H9 (cell line): ENCODE data around the gene CA11. TPM values are rescaled to one million over a fixed set of nuclear protein-coding genes. Genes with fewer than 3 reads are reported as not detected.
A peak's percentile ranks its signal among the peaks of the same experiment; 100 is the strongest.

Experiments used
- DNase-seq: peaks from one replicate; pipeline ENCODE4 v3.0.0-alpha.2; 2017
- H2AFZ ChIP-seq: one replicate; pipeline ENCODE4 v1.6.1; 2013; ENCODE audit warnings: mild to moderate bottlenecking, low read length, control low read depth, moderate library complexity
- H2AK5ac ChIP-seq: 2 replicates; pipeline ENCODE4 v1.6.1; 2013; ENCODE audit warnings: low read length, control low read depth, mixed read lengths; ENCODE audit not compliant: insufficient read length
- H2BK120ac ChIP-seq: one replicate; pipeline ENCODE4 v1.6.1; 2013; ENCODE audit warnings: low read depth, mild to moderate bottlenecking, low read length, control low read depth, inconsistent platforms; ENCODE audit not compliant: poor library complexity, severe bottlenecking
- H2BK12ac ChIP-seq: 2 replicates; pipeline ENCODE4 v1.6.1; 2013; ENCODE audit warnings: low read length, control low read depth, mixed read lengths, low read depth; ENCODE audit not compliant: insufficient read length
- H2BK15ac ChIP-seq: 2 replicates; pipeline ENCODE4 v1.6.1; 2013; ENCODE audit warnings: low read depth, low read length, control low read depth
- H2BK20ac ChIP-seq: one replicate; pipeline ENCODE4 v1.6.1; 2013; ENCODE audit warnings: low read depth, mild to moderate bottlenecking, low read length, control low read depth, inconsistent platforms; ENCODE audit not compliant: poor library complexity, severe bottlenecking
- H2BK5ac ChIP-seq: 2 replicates; pipeline ENCODE4 v1.6.1; 2013; ENCODE audit warnings: low read length, control low read depth, mixed read lengths; ENCODE audit not compliant: insufficient read length
- H3K14ac ChIP-seq: 2 replicates; pipeline ENCODE4 v1.6.1; 2013; ENCODE audit warnings: low read length, control low read depth; ENCODE audit not compliant: insufficient read depth
- H3K18ac ChIP-seq: 2 replicates; pipeline ENCODE4 v1.6.1; 2013; ENCODE audit warnings: low read depth, mild to moderate bottlenecking, mixed read lengths, low read length, control low read depth; ENCODE audit not compliant: insufficient read length
- H3K23ac ChIP-seq: 2 replicates; pipeline ENCODE4 v1.6.1; 2013; ENCODE audit warnings: low read length, control low read depth, mixed read lengths, low read depth; ENCODE audit not compliant: insufficient read length
- H3K23me2 ChIP-seq: 2 replicates; pipeline ENCODE4 v1.6.1; 2013; ENCODE audit warnings: low read depth, mild to moderate bottlenecking, mixed read lengths, low read length, control low read depth; ENCODE audit not compliant: insufficient read length, poor library complexity, severe bottlenecking
- H3K27ac ChIP-seq: 2 replicates; pipeline ENCODE4 v1.5.1; 2013; ENCODE audit warnings: low read length, control low read depth, mixed read lengths, low read depth; ENCODE audit not compliant: insufficient read length
- H3K27me3 ChIP-seq: 2 replicates; pipeline ENCODE4 v1.6.1; 2013; ENCODE audit warnings: low read length, control low read depth, inconsistent platforms; ENCODE audit not compliant: insufficient read depth
- H3K4ac ChIP-seq: 2 replicates; pipeline ENCODE4 v1.6.1; 2013; ENCODE audit warnings: low read depth, mild to moderate bottlenecking, control low read depth, inconsistent platforms, low read length, moderate library complexity
- H3K4me1 ChIP-seq: 2 replicates; pipeline ENCODE4 v1.6.1; 2013; ENCODE audit warnings: low read length, control low read depth, inconsistent platforms; ENCODE audit not compliant: insufficient read depth
- H3K4me2 ChIP-seq: 2 replicates; pipeline ENCODE4 v1.6.1; 2013; ENCODE audit warnings: low read length, control low read depth, mixed read lengths; ENCODE audit not compliant: insufficient read length, insufficient read depth
- H3K56ac ChIP-seq: 2 replicates; pipeline ENCODE4 v1.6.1; 2013; ENCODE audit warnings: low read depth, mild to moderate bottlenecking, mixed read lengths, low read length, control low read depth; ENCODE audit not compliant: insufficient read length
- H3K79me1 ChIP-seq: 2 replicates; pipeline ENCODE4 v1.6.1; 2013; ENCODE audit warnings: low read depth, mild to moderate bottlenecking, moderate library complexity, low read length, control low read depth, inconsistent platforms; ENCODE audit not compliant: insufficient read depth, poor library complexity, severe bottlenecking
- H3K79me2 ChIP-seq: 2 replicates; pipeline ENCODE4 v1.6.1; 2013; ENCODE audit warnings: low read length, control low read depth, inconsistent platforms; ENCODE audit not compliant: insufficient read depth
- H3K9ac ChIP-seq: 2 replicates; pipeline ENCODE4 v1.6.1; 2013; ENCODE audit warnings: low read length, control low read depth, mixed read lengths; ENCODE audit not compliant: insufficient read length; ENCODE audit errors: extremely low read depth
- H3K9me3 ChIP-seq: one replicate; pipeline ENCODE4 v1.6.1; 2013; ENCODE audit warnings: low read depth, low read length, inconsistent platforms; ENCODE audit not compliant: control insufficient read depth
- H3T11ph ChIP-seq: one replicate; pipeline ENCODE4 v1.6.1; 2013; ENCODE audit warnings: mild to moderate bottlenecking, low read length, control low read depth, inconsistent platforms
- H4K20me1 ChIP-seq: one replicate; pipeline ENCODE4 v1.6.1; 2013; ENCODE audit not compliant: control insufficient read depth, insufficient read length, insufficient read depth
- H4K5ac ChIP-seq: 2 replicates; pipeline ENCODE4 v1.6.1; 2013; ENCODE audit warnings: low read depth, mild to moderate bottlenecking, mixed read lengths, low read length, control low read depth; ENCODE audit not compliant: insufficient read length
- H4K8ac ChIP-seq: replicated peaks from 2 replicates; pipeline ENCODE4 v1.6.1; 2013; ENCODE audit warnings: low read length, control low read depth, mixed read lengths, low read depth; ENCODE audit not compliant: insufficient read length
- H4K91ac ChIP-seq: 2 replicates; pipeline ENCODE4 v1.6.1; 2013; ENCODE audit warnings: low read depth, mild to moderate bottlenecking, moderate library complexity, mixed read lengths, low read length, control low read depth; ENCODE audit not compliant: insufficient read length
- H3K27ac Mint-ChIP-seq, 3 experiments: 2 replicates in 2 of 3; 3 replicates in 1 of 3; pipeline ENCODE4 v1.8.0; 2020 to 2021; ENCODE audit warnings: mixed read lengths in 3 of 3, mild to moderate bottlenecking in 1 of 3, moderate library complexity in 1 of 3
- H3K27me3 Mint-ChIP-seq: 2 replicates; pipeline ENCODE4 v1.8.0; 2021; ENCODE audit warnings: low read depth, mild to moderate bottlenecking, moderate library complexity, mixed read lengths
- H3K36me3 Mint-ChIP-seq, 3 experiments: 2 replicates in 2 of 3; 3 replicates in 1 of 3; pipeline ENCODE4 v1.8.0; 2020 to 2021; ENCODE audit warnings: low read depth in 3 of 3, mixed read lengths in 3 of 3; ENCODE audit not compliant: insufficient read depth in 1 of 3
- H3K4me1 Mint-ChIP-seq, 2 experiments: 2 replicates each; pipeline ENCODE4 v1.8.0; 2020; ENCODE audit warnings: mixed read lengths in 2 of 2
- H3K4me3 Mint-ChIP-seq, 2 experiments: 2 replicates in 1 of 2; 3 replicates in 1 of 2; pipeline ENCODE4 v1.8.0; 2020 to 2021; ENCODE audit warnings: mild to moderate bottlenecking in 2 of 2, mixed read lengths in 2 of 2, moderate library complexity in 1 of 2
- H3K9me3 Mint-ChIP-seq, 2 experiments: 2 replicates in 1 of 2; 3 replicates in 1 of 2; pipeline ENCODE4 v1.8.0; 2020; ENCODE audit warnings: mild to moderate bottlenecking in 2 of 2, mixed read lengths in 2 of 2, moderate library complexity in 1 of 2
- CTCF ChIP-seq: fragments of 200-600 bp; sonication (generic); conservative IDR thresholded peaks from 3 replicates; pipeline ENCODE4 v1.8.0; 2021; ENCODE audit warnings: antibody characterized with exemption, mild to moderate bottlenecking
- WGBS: extraction: QIAGEN DNeasy Blood & Tissue Kit; methylation state at CpG from one replicate; pipeline ENCODE4 v1.1.7; 2013; ENCODE audit warnings: missing lambda C conversion rate, low lambda C conversion rate, mixed read lengths; ENCODE audit not compliant: insufficient read length; ENCODE audit errors: extremely low coverage; 5-methylcytosine and 5-hydroxymethylcytosine counted together
- total RNA-seq: library from RNA; stranded (reverse); gene quantifications from 2 replicates; pipeline ENCODE4 v1.2.1, GENCODE V29; 2021

CA11 gene
- total RNA-seq, 1 experiment from 2014 or later = 107 TPM

- H3K4ac ChIP-seq = no peak within 1 kb of the TSS
- no peaks in the 10 kb centered on the region; a peak in 1 of 5 replicates for H3K9me3 Mint-ChIP-seq
- peak; percentile 23 for DNase-seq
Observed at GRCh38 chr19:48606463-48607358, 39.3 kb downstream of the CA11 start, which contains the start of gene SPACA4. Gene SPACA4 (plus strand): TSS chr19:48606742. CDS start chr19:48606979, 237 bp downstream.

More at GRCh38 chr19:48606463-48607358, 39.3 kb downstream of the CA11 start, which contains the start of gene SPACA4:
- no peak within 1 kb of the TSS for H3K9ac ChIP-seq
- H3K56ac ChIP-seq = no peak within 1 kb of the TSS
- no peak within 1 kb of the TSS for H3K14ac ChIP-seq
- peaks cover 0 to 7% of the 10 kb centered on the region in 2 experiments; a peak in 1 of 4 replicates for H3K4me1 Mint-ChIP-seq
- H2AK5ac ChIP-seq = no peak within 1 kb of the TSS
- H2BK120ac ChIP-seq = no peak within 1 kb of the TSS
- no CpG with 5 or more reads among the region's 39 CpGs for whole genome bisulfite sequencing
- no peaks in the 10 kb centered on the region for H3K27me3 ChIP-seq
- no peaks in the 10 kb centered on the region for H3K79me1 ChIP-seq
- peaks cover 0 to 6% (median under 1%) of the 10 kb centered on the region in 3 experiments; a peak in 2 of 7 replicates for H3K36me3 Mint-ChIP-seq
- H3K18ac ChIP-seq = no peak within 1 kb of the TSS
- H3K27ac Mint-ChIP-seq = peak within 1 kb of the TSS in 1 of 3 experiments; percentile 52; a peak in 3 of 7 replicates
- no peak within 1 kb of the TSS for H2BK20ac ChIP-seq
- H3K4me1 ChIP-seq = no peaks in the 10 kb centered on the region
- no peak for TF ChIP-seq CTCF
- no peaks in the 10 kb centered on the region for H3K79me2 ChIP-seq
- H2BK15ac ChIP-seq = no peak within 1 kb of the TSS
- H3T11ph ChIP-seq = no peak within 1 kb of the TSS
- no peak within 1 kb of the TSS for H3K27ac ChIP-seq
- no peaks in the 10 kb centered on the region for H4K20me1 ChIP-seq
- H3K27me3 Mint-ChIP-seq = no peaks in the 10 kb centered on the region
- H4K5ac ChIP-seq = no peak within 1 kb of the TSS
- no peaks in the 10 kb centered on the region for H3K9me3 ChIP-seq
- no peak within 1 kb of the TSS for H3K4me2 ChIP-seq
- no peak within 1 kb of the TSS for H4K8ac ChIP-seq
- H2AFZ ChIP-seq = no peak within 1 kb of the TSS
- H3K23ac ChIP-seq = no peak within 1 kb of the TSS
- H2BK12ac ChIP-seq = no peak within 1 kb of the TSS
- no peak within 1 kb of the TSS for H3K4me3 Mint-ChIP-seq
- H3K23me2 ChIP-seq = no peaks in the 10 kb centered on the region
- no peak within 1 kb of the TSS for H2BK5ac ChIP-seq
- H4K91ac ChIP-seq = no peak within 1 kb of the TSS
